Endodermal cell (in vitro differentiated cells): ENCODE data around the gene COX6A2. TPM values are rescaled to one million over a fixed set of nuclear protein-coding genes. Genes with fewer than 3 reads are reported as not detected.

Source experiments
- DNase-seq: peaks from one replicate; pipeline ENCODE4 v3.0.0-alpha.2; 2017
- H3K27ac ChIP-seq: 2 replicates; pipeline ENCODE4 v1.5.1; 2013; ENCODE audit warnings: mild to moderate bottlenecking, low read depth, low read length, moderate library complexity
- H3K27me3 ChIP-seq: 2 replicates; pipeline ENCODE4 v1.6.1; 2013; ENCODE audit warnings: mild to moderate bottlenecking, low read length, moderate library complexity; ENCODE audit not compliant: insufficient read depth, control insufficient read depth, poor library complexity, severe bottlenecking
- H3K36me3 ChIP-seq: 2 replicates; pipeline ENCODE4 v1.7.0; 2013; ENCODE audit warnings: mild to moderate bottlenecking, low read length, moderate library complexity; ENCODE audit not compliant: control insufficient read depth, insufficient read depth
- H3K4me1 ChIP-seq: one replicate; pipeline ENCODE4 v1.7.0; 2013; ENCODE audit warnings: low read length; ENCODE audit not compliant: control insufficient read depth, insufficient read depth
- H3K4me3 ChIP-seq: 2 replicates; pipeline ENCODE4 v1.5.1; 2013; ENCODE audit warnings: mild to moderate bottlenecking, low read length, moderate library complexity
- H3K9ac ChIP-seq: 2 replicates; pipeline ENCODE4 v1.6.1; 2013; ENCODE audit warnings: mild to moderate bottlenecking, low read length, moderate library complexity; ENCODE audit not compliant: poor library complexity, severe bottlenecking; ENCODE audit errors: extremely low read depth
- H3K9me3 ChIP-seq: 2 replicates; pipeline ENCODE4 v1.6.1; 2013; ENCODE audit warnings: mild to moderate bottlenecking, low read length, moderate library complexity; ENCODE audit not compliant: control insufficient read depth
- H3K27ac Mint-ChIP-seq: 2 replicates; pipeline ENCODE4 v1.8.0; 2020; ENCODE audit warnings: mixed read lengths
- H3K27me3 Mint-ChIP-seq: 2 replicates; pipeline ENCODE4 v1.8.0; 2021; ENCODE audit warnings: mild to moderate bottlenecking, mixed read lengths; ENCODE audit not compliant: insufficient read depth
- H3K36me3 Mint-ChIP-seq: 2 replicates; pipeline ENCODE4 v1.8.0; 2020; ENCODE audit warnings: low read depth, mixed read lengths
- H3K4me1 Mint-ChIP-seq: 2 replicates; pipeline ENCODE4 v1.8.0; 2020; ENCODE audit warnings: mixed read lengths
- H3K4me3 Mint-ChIP-seq: 2 replicates; pipeline ENCODE4 v1.8.0; 2020; ENCODE audit warnings: mild to moderate bottlenecking, moderate library complexity, mixed read lengths
- H3K9me3 Mint-ChIP-seq: 2 replicates; pipeline ENCODE4 v1.8.0; 2020; ENCODE audit warnings: mild to moderate bottlenecking, mixed read lengths
- CTCF ChIP-seq: fragments of 200-600 bp; sonication (generic); conservative IDR thresholded peaks from 2 replicates; pipeline ENCODE4 v1.5.0; 2021; ENCODE audit warnings: antibody characterized with exemption, mild to moderate bottlenecking
- WGBS, 2 experiments: methylation state at CpG; one replicate each; pipeline versions ENCODE4 v1.1.5 to v1.1.7; 2013; ENCODE audit warnings: missing lambda C conversion rate in 2 of 2, mixed read lengths in 1 of 2; ENCODE audit not compliant: insufficient coverage in 1 of 2, insufficient read length in 1 of 2; 5-methylcytosine and 5-hydroxymethylcytosine counted together
- total RNA-seq, 2 donors: library from RNA; stranded (reverse); fragmentation: NEBNext Ultra II Directional in 1 of 2; extraction: Animal tissue kit (Norgen Biotek cat#: 25700) in 1 of 2; gene quantifications; 2 replicates in 1 of 2; 3 replicates in 1 of 2; pipeline ENCODE4 v1.2.1, GENCODE V29; 2021

COX6A2 gene
- total RNA-seq, 2 donors from 2014 or later, result not detected

- no peak for TF ChIP-seq CTCF
- H3K4me1 ChIP-seq, result no peaks in the 10 kb centered on the region
- no peak for DNase-seq
These were observed 28.0 kb downstream of the COX6A2 start for GRCh38 chr16:31400191-31400590.

DNA sequence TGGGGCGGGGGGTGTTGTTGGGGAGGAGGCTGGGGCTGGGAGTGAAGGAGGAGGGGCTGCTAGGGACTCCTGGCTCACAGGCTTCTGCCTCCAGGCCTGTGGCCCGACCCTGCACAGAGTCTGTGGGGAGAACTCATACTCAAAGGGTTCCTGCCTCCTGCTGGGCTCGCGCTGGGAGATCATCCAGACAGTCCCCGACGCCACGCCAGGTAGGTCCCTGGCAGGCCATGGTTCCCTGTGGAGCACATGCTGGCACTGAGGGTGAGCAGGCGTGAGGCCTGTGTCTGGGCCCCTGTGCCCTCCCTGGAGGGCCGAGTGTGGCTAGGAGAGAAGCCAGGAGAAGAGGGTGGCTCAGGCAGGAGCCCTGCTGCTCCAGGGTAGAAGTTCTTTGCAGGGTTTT lies 30.5 kb downstream of the COX6A2 start:
- no peak overlapping the region for H3K27ac Mint-ChIP-seq
- peaks cover 9% of the 10 kb centered on the region for H3K9me3 Mint-ChIP-seq
- WGBS, 2 experiments, result 91 to 93% methylated on average over 6 to 9 of the region's 9 CpGs
- no peak for TF ChIP-seq CTCF
- Histone ChIP-seq H3K4me3 (no peak overlapping the region), H3K4me1 (no peaks in the 10 kb centered on the region), H3K27me3 (no peaks in the 10 kb centered on the region), H3K27ac (no peak overlapping the region), H3K9ac (no peak overlapping the region), H3K9me3 (no peaks in the 10 kb centered on the region), H3K36me3 (no peaks in the 10 kb centered on the region)
- no peak for DNase-seq
- no peaks in the 10 kb centered on the region for H3K36me3 Mint-ChIP-seq
- peaks cover 15% of the 10 kb centered on the region for H3K27me3 Mint-ChIP-seq
- H3K4me1 Mint-ChIP-seq, result peaks cover 4% of the 10 kb centered on the region
- H3K4me3 Mint-ChIP-seq, result no peak overlapping the region

More at GRCh38 chr16:31400191-31400590, 28.0 kb downstream of the COX6A2 start:
- Mint-ChIP-seq H3K36me3 (no peaks in the 10 kb centered on the region), H3K27me3 (peaks cover 18% of the 10 kb centered on the region), H3K4me1 (no peaks in the 10 kb centered on the region), H3K4me3 (no peak overlapping the region), H3K27ac (no peak overlapping the region), H3K9me3 (peaks cover 9% of the 10 kb centered on the region)
- H3K27ac ChIP-seq, result no peak overlapping the region
- WGBS, 2 experiments, result 82 to 89% methylated on average over 1 to 2 of the region's 2 CpGs
- H3K9me3 ChIP-seq, result no peaks in the 10 kb centered on the region
- no peak overlapping the region for H3K4me3 ChIP-seq
- H3K27me3 ChIP-seq, result no peaks in the 10 kb centered on the region
- no peak overlapping the region for H3K9ac ChIP-seq
- no peaks in the 10 kb centered on the region for H3K36me3 ChIP-seq

DNA sequence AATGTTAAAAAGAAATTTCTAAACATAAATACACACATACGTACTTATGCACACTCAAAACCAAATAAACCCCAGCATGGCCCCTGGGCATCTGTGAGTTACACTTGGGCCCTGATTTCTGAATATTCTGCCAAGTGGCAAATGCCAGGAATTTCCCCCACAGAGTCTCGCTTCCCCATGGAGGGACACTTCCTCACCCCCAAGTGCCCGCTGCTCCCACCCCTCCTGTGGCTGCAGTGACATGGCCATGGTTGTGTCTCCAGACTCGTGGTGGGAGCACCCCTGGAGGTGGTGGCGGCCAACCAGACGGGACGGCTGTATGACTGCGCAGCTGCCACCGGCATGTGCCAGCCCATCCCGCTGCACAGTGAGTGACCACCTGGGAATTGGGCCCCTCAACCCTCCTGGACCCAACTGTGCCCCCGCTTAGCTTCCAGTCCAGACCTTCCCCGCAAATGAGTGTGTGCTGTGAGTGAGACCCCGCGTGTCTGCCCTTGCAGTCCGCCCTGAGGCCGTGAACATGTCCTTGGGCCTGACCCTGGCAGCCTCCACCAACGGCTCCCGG lies 31.0 kb downstream of the COX6A2 start:
- no peak overlapping the region for H3K27ac Mint-ChIP-seq
- TF ChIP-seq CTCF, result no peak
- H3K27me3 ChIP-seq, result no peaks in the 10 kb centered on the region
- H3K4me1 Mint-ChIP-seq, result peaks cover 4% of the 10 kb centered on the region
- no peak for DNase-seq
- no peak overlapping the region for H3K27ac ChIP-seq
- no peak overlapping the region for H3K4me3 ChIP-seq
- H3K36me3 Mint-ChIP-seq, result no peaks in the 10 kb centered on the region
- no peaks in the 10 kb centered on the region for H3K9me3 ChIP-seq
- peaks cover 15% of the 10 kb centered on the region for H3K27me3 Mint-ChIP-seq
- 92 to 97% methylated on average over 8 to 18 of the region's 18 CpGs for WGBS, 2 experiments
- no peak overlapping the region for H3K4me3 Mint-ChIP-seq
- no peak overlapping the region for H3K9ac ChIP-seq
- H3K4me1 ChIP-seq, result no peaks in the 10 kb centered on the region
- no peaks in the 10 kb centered on the region for H3K36me3 ChIP-seq
- peaks cover 9% of the 10 kb centered on the region for H3K9me3 Mint-ChIP-seq
